ENCODE data around the gene ICAM1. TPM values are rescaled to one million over a fixed set of nuclear protein-coding genes. Genes with fewer than 3 reads are reported as not detected.

ICAM1 gene
- total RNA-seq, 1 donor from 2014 or later: 155 TPM

GRCh38 chr19:10292206-10292788 lies 21.4 kb downstream of the ICAM1 start:
- no peak for DNase-seq (ENCODE audit: low read depth)
- peaks cover 91% of the 10 kb centered on the region for H3K27me3 ChIP-seq (ENCODE audit: control insufficient read depth, insufficient read depth, low read length)

GRCh38 chr19:10292789-10293636 lies 22.1 kb downstream of the ICAM1 start:
- Histone ChIP-seq H3K27me3 (ENCODE audit: control insufficient read depth, insufficient read depth, low read length) (peaks cover 84% of the 10 kb centered on the region), H3K36me3 (ENCODE audit: control insufficient read depth, insufficient read depth, low read length) (no peaks in the 10 kb centered on the region), H3K4me3 (ENCODE audit: low read depth, low read length) (peak overlapping the region; percentile 26)
- no peak for DNase-seq (ENCODE audit: low read depth)
- no peak for TF ChIP-seq CTCF (IDR thresholded peaks at IDR 0.05; ENCODE audit: insufficient read depth, low read length, poor library complexity, severe bottlenecking)

More at GRCh38 chr19:10292206-10292788, 21.4 kb downstream of the ICAM1 start:
- Histone ChIP-seq H3K4me3 (ENCODE audit: low read depth, low read length) (peak overlapping the region; percentile 26), H3K36me3 (ENCODE audit: control insufficient read depth, insufficient read depth, low read length) (no peaks in the 10 kb centered on the region)
- TF ChIP-seq CTCF (IDR thresholded peaks at IDR 0.05; ENCODE audit: insufficient read depth, low read length, poor library complexity, severe bottlenecking): no peak

GRCh38 chr19:10293637-10294367 lies 22.9 kb downstream of the ICAM1 start:
- Histone ChIP-seq H3K27me3 (ENCODE audit: control insufficient read depth, insufficient read depth, low read length) (peaks cover 78% of the 10 kb centered on the region), H3K36me3 (ENCODE audit: control insufficient read depth, insufficient read depth, low read length) (no peaks in the 10 kb centered on the region), H3K4me3 (ENCODE audit: low read depth, low read length) (no peak overlapping the region)
- no peak for TF ChIP-seq CTCF (IDR thresholded peaks at IDR 0.05; ENCODE audit: insufficient read depth, low read length, poor library complexity, severe bottlenecking)
- no peak for DNase-seq (ENCODE audit: low read depth)

DNA sequence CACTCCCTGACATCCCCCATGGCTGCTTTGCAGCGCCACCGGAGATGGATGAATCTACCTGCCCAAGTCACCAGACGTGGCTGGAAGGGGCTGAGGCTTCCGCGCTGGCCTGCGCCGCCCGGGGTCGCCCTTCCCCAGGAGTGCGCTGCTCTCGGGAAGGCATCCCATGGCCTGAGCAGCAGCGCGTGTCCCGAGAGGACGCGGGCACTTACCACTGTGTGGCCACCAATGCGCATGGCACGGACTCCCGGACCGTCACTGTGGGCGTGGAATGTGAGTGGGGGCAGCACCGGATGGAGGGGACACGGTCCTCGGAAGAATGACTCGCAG lies 23.4 kb downstream of the ICAM1 start:
- Histone ChIP-seq H3K27me3 (ENCODE audit: control insufficient read depth, insufficient read depth, low read length) (peaks cover 72% of the 10 kb centered on the region), H3K36me3 (ENCODE audit: control insufficient read depth, insufficient read depth, low read length) (no peaks in the 10 kb centered on the region), H3K4me3 (ENCODE audit: low read depth, low read length) (no peak overlapping the region)
- no peak for DNase-seq (ENCODE audit: low read depth)
- peak; percentile 29 for TF ChIP-seq CTCF (IDR thresholded peaks at IDR 0.05; ENCODE audit: insufficient read depth, low read length, poor library complexity, severe bottlenecking)

DNA sequence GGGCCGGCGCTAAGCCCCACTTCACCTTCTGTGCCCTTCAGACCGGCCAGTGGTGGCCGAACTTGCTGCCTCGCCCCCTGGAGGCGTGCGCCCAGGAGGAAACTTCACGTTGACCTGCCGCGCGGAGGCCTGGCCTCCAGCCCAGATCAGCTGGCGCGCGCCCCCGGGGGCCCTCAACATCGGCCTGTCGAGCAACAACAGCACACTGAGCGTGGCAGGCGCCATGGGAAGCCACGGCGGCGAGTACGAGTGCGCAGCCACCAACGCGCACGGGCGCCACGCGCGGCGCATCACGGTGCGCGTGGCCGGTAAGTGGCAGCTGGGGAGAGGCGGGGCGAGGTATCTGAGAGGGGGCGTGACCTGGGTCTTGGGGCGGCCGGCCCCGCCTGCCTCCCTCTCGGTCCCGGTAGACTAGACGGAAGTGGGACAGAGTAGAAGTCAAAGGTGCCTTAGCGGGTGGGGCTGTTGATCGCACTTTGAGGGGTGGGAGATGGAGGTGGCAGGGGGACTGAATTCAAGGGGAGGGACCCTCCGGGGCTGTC lies 24.5 kb downstream of the ICAM1 start:
- Histone ChIP-seq H3K4me3 (ENCODE audit: low read depth, low read length) (no peak overlapping the region), H3K27me3 (ENCODE audit: control insufficient read depth, insufficient read depth, low read length) (peaks cover 66% of the 10 kb centered on the region), H3K36me3 (ENCODE audit: control insufficient read depth, insufficient read depth, low read length) (no peaks in the 10 kb centered on the region)
- no peak for TF ChIP-seq CTCF (IDR thresholded peaks at IDR 0.05; ENCODE audit: insufficient read depth, low read length, poor library complexity, severe bottlenecking)
- DNase-seq (ENCODE audit: low read depth): no peak
